Stimulated activated CD8-positive, alpha-beta memory T cell treated with anti-CD3 and anti-CD28 coated beads, Interleukin-4, amount 100 ng/mL, for 4 hours (primary cell): ENCODE data around the gene RBPJL.
A peak's percentile ranks its signal among the peaks of the same experiment; 100 is the strongest.

Experiments
- DNase-seq, 2 donors: peaks; one replicate each; pipeline ENCODE4 v3.0.0-alpha.2; 2020; ENCODE audit warnings: low read depth in 2 of 2, low spot score in 1 of 2

Gene RBPJL

GRCh38 chr20:45293041-45294002 lies 13.3 kb upstream of the RBPJL start:
- peak; percentile 59 to 69 for DNase-seq

GRCh38 chr20:45294003-45294368 lies 12.7 kb upstream of the RBPJL start:
- DNase-seq = no peak

- no peak for DNase-seq
Observed at GRCh38 chr20:45294659-45295058, 12.0 kb upstream of the RBPJL start.

GRCh38 chr20:45297786-45298497 lies 8.7 kb upstream of the RBPJL start:
- no peak for DNase-seq

- no peak for DNase-seq
Observed at GRCh38 chr20:45299786-45300185, 6.9 kb upstream of the RBPJL start.

- no peak for DNase-seq
Observed at GRCh38 chr20:45300961-45301360, 5.7 kb upstream of the RBPJL start.

- no peak for DNase-seq
Observed at GRCh38 chr20:45301824-45302271, 4.8 kb upstream of the RBPJL start.

GRCh38 chr20:45303586-45304463 lies 2.8 kb upstream of the RBPJL start:
- no peak for DNase-seq

GRCh38 chr20:45304464-45304999 lies 2.1 kb upstream of the RBPJL start:
- no peak for DNase-seq

GRCh38 chr20:45305262-45305661 lies 1.4 kb upstream of the RBPJL start:
- DNase-seq = no peak

- DNase-seq = no peak
Observed at GRCh38 chr20:45307076-45307640, 518 bp downstream of the RBPJL start.

- DNase-seq = no peak
Observed at GRCh38 chr20:45308117-45308778, 1.6 kb downstream of the RBPJL start, which contains the start of gene MATN4. MATN4 (minus strand) TSS chr20:45308299; CDS start chr20:45305582, 2,717 bp downstream.

- DNase-seq = no peak
Observed at GRCh38 chr20:45309075-45309474, 2.4 kb downstream of the RBPJL start.

GRCh38 chr20:45311589-45312211 lies 5.1 kb downstream of the RBPJL start:
- DNase-seq = peak; percentile 18 to 25

GRCh38 chr20:45312241-45312640 lies 5.6 kb downstream of the RBPJL start:
- no peak for DNase-seq

- no peak for DNase-seq
Observed at GRCh38 chr20:45313065-45313695, 6.5 kb downstream of the RBPJL start.

- DNase-seq = no peak
Observed at GRCh38 chr20:45313943-45314342, 7.3 kb downstream of the RBPJL start.

- no peak for DNase-seq
Observed at GRCh38 chr20:45315672-45316071, 9.0 kb downstream of the RBPJL start.
